Stimulated activated CD8-positive, alpha-beta memory T cell treated with anti-CD3 and anti-CD28 coated beads, Interleukin-12 subunit alpha, Interleukin-12 subunit beta, amount 100 ng/mL, for 4 hours (primary cell): ENCODE measurements around the gene SKIDA1.

Experiments used
- DNase-seq: peaks from one replicate; pipeline ENCODE4 v3.0.0-alpha.2; 2020; ENCODE audit warnings: low read depth

Gene SKIDA1

GRCh38 chr10:21517134-21518031 is 8.1 kb downstream of the SKIDA1 start:
- DNase-seq = no peak

- DNase-seq = no peak
Observed at GRCh38 chr10:21516242-21517131, 9.0 kb downstream of the SKIDA1 start.

GRCh38 chr10:21515361-21516241 is 9.9 kb downstream of the SKIDA1 start:
- no peak for DNase-seq

GRCh38 chr10:21514818-21515351 is 10.6 kb downstream of the SKIDA1 start:
- no peak for DNase-seq

- DNase-seq = no peak
Observed at GRCh38 chr10:21514129-21514817, 11.2 kb downstream of the SKIDA1 start.

- no peak for DNase-seq
Observed at GRCh38 chr10:21513405-21513788, 12.1 kb downstream of the SKIDA1 start.

- no peak for DNase-seq
Observed at GRCh38 chr10:21512573-21513404, 12.7 kb downstream of the SKIDA1 start.

GRCh38 chr10:21511946-21512572 is 13.4 kb downstream of the SKIDA1 start:
- DNase-seq = no peak

- no peak for DNase-seq
Observed at GRCh38 chr10:21511095-21511570, 14.3 kb downstream of the SKIDA1 start.

GRCh38 chr10:21510241-21511094 is 15.0 kb downstream of the SKIDA1 start:
- DNase-seq = no peak

- DNase-seq = no peak
Observed at GRCh38 chr10:21509341-21510240, 15.9 kb downstream of the SKIDA1 start.

GRCh38 chr10:21508706-21509331 is 16.7 kb downstream of the SKIDA1 start:
- no peak for DNase-seq

GRCh38 chr10:21507150-21507549 is 18.3 kb downstream of the SKIDA1 start:
- no peak for DNase-seq

- no peak for DNase-seq
Observed at GRCh38 chr10:21506351-21506750, 19.1 kb downstream of the SKIDA1 start.

- no peak for DNase-seq
Observed at GRCh38 chr10:21505711-21506278, 19.7 kb downstream of the SKIDA1 start.

GRCh38 chr10:21503542-21503941 is 21.9 kb downstream of the SKIDA1 start:
- DNase-seq = no peak

GRCh38 chr10:21502348-21502740 is 23.1 kb downstream of the SKIDA1 start:
- no peak for DNase-seq
